ENCODE measurements around the gene CRIP3.

The CRIP3 gene

GRCh38 chr6:43286980-43287716 is 21.5 kb downstream of the CRIP3 start:
- DNase-seq = no peak

GRCh38 chr6:43286456-43286979 is 22.1 kb downstream of the CRIP3 start:
- DNase-seq = no peak

GRCh38 chr6:43285832-43286231 is 22.8 kb downstream of the CRIP3 start:
- DNase-seq = no peak

GRCh38 chr6:43284991-43285781 is 23.4 kb downstream of the CRIP3 start:
- DNase-seq = no peak

GRCh38 chr6:43283905-43284304 is 24.7 kb downstream of the CRIP3 start:
- no peak for DNase-seq

- DNase-seq = no peak
Measured at GRCh38 chr6:43283514-43283901, 25.1 kb downstream of the CRIP3 start.

- DNase-seq = no peak
Measured at GRCh38 chr6:43282636-43283513, 25.8 kb downstream of the CRIP3 start.

- DNase-seq = no peak
Measured at GRCh38 chr6:43282060-43282459, 26.6 kb downstream of the CRIP3 start.

GRCh38 chr6:43280234-43280633 is 28.4 kb downstream of the CRIP3 start:
- DNase-seq = no peak

- no peak for DNase-seq
Measured at GRCh38 chr6:43278524-43279078, 30.0 kb downstream of the CRIP3 start.

- no peak for DNase-seq
Measured at GRCh38 chr6:43277643-43278523, 30.7 kb downstream of the CRIP3 start.

GRCh38 chr6:43277306-43277642 is 31.4 kb downstream of the CRIP3 start:
- no peak for DNase-seq

- no peak for DNase-seq
Measured at GRCh38 chr6:43276577-43277305, 31.9 kb downstream of the CRIP3 start.

- no peak for DNase-seq
Measured at GRCh38 chr6:43275801-43276576, 32.6 kb downstream of the CRIP3 start.

- DNase-seq = no peak
Measured at GRCh38 chr6:43274916-43275597, 33.6 kb downstream of the CRIP3 start.

GRCh38 chr6:43274127-43274915 is 34.3 kb downstream of the CRIP3 start:
- DNase-seq = no peak

GRCh38 chr6:43273707-43274106 is 34.9 kb downstream of the CRIP3 start:
- DNase-seq = no peak

- DNase-seq = no peak
Measured at GRCh38 chr6:43271944-43272343, 36.7 kb downstream of the CRIP3 start.

Measured in NCI-H2171 (cell line).